ENCODE data around the gene ZNF827. TPM values are rescaled to one million over a fixed set of nuclear protein-coding genes. Genes with fewer than 3 reads are reported as not detected.

The ZNF827 gene
- total and polyA plus RNA-seq, 2 experiments from 2014 or later: 20.3 to 33.1 TPM

GRCh38 chr4:145772347-145772746 lies 166.3 kb downstream of the ZNF827 start:
- Histone ChIP-seq H3F3A (replicated peaks; ENCODE audit: low read depth) (no peaks in the 10 kb centered on the region), H3K4me1 (ENCODE audit: insufficient read depth) (no peaks in the 10 kb centered on the region), H3K4me3 (no peak overlapping the region), H3K27ac (ENCODE audit: low read depth) (peak overlapping the region; percentile 51; the same call in 1 of the 2 replicates), H4K20me1 (replicated peaks; ENCODE audit: insufficient read depth) (no peaks in the 10 kb centered on the region), H2AFZ (no peak overlapping the region), H3K79me2 (replicated peaks; ENCODE audit: insufficient read depth) (no peaks in the 10 kb centered on the region), H3K27me3 (ENCODE audit: insufficient read depth) (no peaks in the 10 kb centered on the region), H3K4me2 (no peak overlapping the region), H3K9me2 (ENCODE audit: insufficient read depth) (no peaks in the 10 kb centered on the region), H3K36me3 (ENCODE audit: insufficient read depth) (peaks cover 19% of the 10 kb centered on the region)
- Mint-ChIP-seq H3K4me3 (no peak overlapping the region), H3K4me1 (peaks cover 4% of the 10 kb centered on the region; the same call in 2 of the 3 replicates), H3K9me3 (no peaks in the 10 kb centered on the region), H3K27ac (no peak overlapping the region), H3K27me3 (ENCODE audit: insufficient read depth, low read depth, poor library complexity) (no peaks in the 10 kb centered on the region), H3K36me3 (ENCODE audit: low read depth) (peaks cover 44% of the 10 kb centered on the region)
- ATAC-seq: no peak
- TF ChIP-seq, protein P1, sequence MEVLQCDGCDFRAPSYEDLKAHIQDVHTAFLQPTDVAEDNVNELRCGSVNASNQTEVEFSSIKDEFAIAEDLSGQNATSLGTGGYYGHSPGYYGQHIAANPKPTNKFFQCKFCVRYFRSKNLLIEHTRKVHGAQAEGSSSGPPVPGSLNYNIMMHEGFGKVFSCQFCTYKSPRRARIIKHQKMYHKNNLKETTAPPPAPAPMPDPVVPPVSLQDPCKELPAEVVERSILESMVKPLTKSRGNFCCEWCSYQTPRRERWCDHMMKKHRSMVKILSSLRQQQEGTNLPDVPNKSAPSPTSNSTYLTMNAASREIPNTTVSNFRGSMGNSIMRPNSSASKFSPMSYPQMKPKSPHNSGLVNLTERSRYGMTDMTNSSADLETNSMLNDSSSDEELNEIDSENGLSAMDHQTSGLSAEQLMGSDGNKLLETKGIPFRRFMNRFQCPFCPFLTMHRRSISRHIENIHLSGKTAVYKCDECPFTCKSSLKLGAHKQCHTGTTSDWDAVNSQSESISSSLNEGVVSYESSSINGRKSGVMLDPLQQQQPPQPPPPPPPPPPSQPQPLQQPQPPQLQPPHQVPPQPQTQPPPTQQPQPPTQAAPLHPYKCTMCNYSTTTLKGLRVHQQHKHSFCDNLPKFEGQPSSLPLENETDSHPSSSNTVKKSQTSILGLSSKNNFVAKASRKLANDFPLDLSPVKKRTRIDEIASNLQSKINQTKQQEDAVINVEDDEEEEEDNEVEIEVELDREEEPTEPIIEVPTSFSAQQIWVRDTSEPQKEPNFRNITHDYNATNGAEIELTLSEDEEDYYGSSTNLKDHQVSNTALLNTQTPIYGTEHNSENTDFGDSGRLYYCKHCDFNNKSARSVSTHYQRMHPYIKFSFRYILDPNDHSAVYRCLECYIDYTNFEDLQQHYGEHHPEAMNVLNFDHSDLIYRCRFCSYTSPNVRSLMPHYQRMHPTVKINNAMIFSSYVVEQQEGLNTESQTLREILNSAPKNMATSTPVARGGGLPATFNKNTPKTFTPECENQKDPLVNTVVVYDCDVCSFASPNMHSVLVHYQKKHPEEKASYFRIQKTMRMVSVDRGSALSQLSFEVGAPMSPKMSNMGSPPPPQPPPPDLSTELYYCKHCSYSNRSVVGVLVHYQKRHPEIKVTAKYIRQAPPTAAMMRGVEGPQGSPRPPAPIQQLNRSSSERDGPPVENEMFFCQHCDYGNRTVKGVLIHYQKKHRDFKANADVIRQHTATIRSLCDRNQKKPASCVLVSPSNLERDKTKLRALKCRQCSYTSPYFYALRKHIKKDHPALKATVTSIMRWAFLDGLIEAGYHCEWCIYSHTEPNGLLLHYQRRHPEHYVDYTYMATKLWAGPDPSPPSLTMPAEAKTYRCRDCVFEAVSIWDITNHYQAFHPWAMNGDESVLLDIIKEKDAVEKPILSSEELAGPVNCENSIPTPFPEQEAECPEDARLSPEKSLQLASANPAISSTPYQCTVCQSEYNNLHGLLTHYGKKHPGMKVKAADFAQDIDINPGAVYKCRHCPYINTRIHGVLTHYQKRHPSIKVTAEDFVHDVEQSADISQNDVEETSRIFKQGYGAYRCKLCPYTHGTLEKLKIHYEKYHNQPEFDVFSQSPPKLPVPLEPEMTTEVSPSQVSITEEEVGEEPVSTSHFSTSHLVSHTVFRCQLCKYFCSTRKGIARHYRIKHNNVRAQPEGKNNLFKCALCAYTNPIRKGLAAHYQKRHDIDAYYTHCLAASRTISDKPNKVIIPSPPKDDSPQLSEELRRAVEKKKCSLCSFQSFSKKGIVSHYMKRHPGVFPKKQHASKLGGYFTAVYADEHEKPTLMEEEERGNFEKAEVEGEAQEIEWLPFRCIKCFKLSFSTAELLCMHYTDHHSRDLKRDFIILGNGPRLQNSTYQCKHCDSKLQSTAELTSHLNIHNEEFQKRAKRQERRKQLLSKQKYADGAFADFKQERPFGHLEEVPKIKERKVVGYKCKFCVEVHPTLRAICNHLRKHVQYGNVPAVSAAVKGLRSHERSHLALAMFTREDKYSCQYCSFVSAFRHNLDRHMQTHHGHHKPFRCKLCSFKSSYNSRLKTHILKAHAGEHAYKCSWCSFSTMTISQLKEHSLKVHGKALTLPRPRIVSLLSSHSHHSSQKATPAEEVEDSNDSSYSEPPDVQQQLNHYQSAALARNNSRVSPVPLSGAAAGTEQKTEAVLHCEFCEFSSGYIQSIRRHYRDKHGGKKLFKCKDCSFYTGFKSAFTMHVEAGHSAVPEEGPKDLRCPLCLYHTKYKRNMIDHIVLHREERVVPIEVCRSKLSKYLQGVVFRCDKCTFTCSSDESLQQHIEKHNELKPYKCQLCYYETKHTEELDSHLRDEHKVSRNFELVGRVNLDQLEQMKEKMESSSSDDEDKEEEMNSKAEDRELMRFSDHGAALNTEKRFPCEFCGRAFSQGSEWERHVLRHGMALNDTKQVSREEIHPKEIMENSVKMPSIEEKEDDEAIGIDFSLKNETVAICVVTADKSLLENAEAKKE (CRISPR knock-in tag; IDR thresholded peaks at IDR 0.05): no peak
- TF ChIP-seq, protein P2, sequence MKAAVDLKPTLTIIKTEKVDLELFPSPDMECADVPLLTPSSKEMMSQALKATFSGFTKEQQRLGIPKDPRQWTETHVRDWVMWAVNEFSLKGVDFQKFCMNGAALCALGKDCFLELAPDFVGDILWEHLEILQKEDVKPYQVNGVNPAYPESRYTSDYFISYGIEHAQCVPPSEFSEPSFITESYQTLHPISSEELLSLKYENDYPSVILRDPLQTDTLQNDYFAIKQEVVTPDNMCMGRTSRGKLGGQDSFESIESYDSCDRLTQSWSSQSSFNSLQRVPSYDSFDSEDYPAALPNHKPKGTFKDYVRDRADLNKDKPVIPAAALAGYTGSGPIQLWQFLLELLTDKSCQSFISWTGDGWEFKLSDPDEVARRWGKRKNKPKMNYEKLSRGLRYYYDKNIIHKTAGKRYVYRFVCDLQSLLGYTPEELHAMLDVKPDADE (IDR thresholded peaks at IDR 0.05): no peak
- TF ChIP-seq POLR2AphosphoS5 (IDR thresholded peaks at IDR 0.05; ENCODE audit: low read depth) (no peak), STAT1 (IDR thresholded peaks at IDR 0.05; ENCODE audit: unreplicated experiment) (no peak), ZNF331 (CRISPR knock-in tag; IDR thresholded peaks at IDR 0.05; ENCODE audit: low read depth) (no peak), EZH2phosphoT487 (IDR thresholded peaks at IDR 0.05; ENCODE audit: unreplicated experiment) (no peak), NANOG (IDR thresholded peaks at IDR 0.05; ENCODE audit: borderline replicate concordance) (no peak), ZNF114 (CRISPR knock-in tag; IDR thresholded peaks at IDR 0.05) (no peak), EZH2 (IDR thresholded peaks at IDR 0.05; ENCODE audit: low read depth, unreplicated experiment) (no peak), CREB1 (CRISPR knock-in tag; IDR thresholded peaks at IDR 0.05; ENCODE audit: low read depth) (no peak), JUNB (IDR thresholded peaks at IDR 0.05; ENCODE audit: unreplicated experiment) (no peak)
- TF ChIP-seq, protein P3, sequence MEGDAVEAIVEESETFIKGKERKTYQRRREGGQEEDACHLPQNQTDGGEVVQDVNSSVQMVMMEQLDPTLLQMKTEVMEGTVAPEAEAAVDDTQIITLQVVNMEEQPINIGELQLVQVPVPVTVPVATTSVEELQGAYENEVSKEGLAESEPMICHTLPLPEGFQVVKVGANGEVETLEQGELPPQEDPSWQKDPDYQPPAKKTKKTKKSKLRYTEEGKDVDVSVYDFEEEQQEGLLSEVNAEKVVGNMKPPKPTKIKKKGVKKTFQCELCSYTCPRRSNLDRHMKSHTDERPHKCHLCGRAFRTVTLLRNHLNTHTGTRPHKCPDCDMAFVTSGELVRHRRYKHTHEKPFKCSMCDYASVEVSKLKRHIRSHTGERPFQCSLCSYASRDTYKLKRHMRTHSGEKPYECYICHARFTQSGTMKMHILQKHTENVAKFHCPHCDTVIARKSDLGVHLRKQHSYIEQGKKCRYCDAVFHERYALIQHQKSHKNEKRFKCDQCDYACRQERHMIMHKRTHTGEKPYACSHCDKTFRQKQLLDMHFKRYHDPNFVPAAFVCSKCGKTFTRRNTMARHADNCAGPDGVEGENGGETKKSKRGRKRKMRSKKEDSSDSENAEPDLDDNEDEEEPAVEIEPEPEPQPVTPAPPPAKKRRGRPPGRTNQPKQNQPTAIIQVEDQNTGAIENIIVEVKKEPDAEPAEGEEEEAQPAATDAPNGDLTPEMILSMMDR (conservative IDR thresholded peaks at IDR 0.05; ENCODE audit: low read depth in 2 of 2): no peak
- TF ChIP-seq, protein P4, sequence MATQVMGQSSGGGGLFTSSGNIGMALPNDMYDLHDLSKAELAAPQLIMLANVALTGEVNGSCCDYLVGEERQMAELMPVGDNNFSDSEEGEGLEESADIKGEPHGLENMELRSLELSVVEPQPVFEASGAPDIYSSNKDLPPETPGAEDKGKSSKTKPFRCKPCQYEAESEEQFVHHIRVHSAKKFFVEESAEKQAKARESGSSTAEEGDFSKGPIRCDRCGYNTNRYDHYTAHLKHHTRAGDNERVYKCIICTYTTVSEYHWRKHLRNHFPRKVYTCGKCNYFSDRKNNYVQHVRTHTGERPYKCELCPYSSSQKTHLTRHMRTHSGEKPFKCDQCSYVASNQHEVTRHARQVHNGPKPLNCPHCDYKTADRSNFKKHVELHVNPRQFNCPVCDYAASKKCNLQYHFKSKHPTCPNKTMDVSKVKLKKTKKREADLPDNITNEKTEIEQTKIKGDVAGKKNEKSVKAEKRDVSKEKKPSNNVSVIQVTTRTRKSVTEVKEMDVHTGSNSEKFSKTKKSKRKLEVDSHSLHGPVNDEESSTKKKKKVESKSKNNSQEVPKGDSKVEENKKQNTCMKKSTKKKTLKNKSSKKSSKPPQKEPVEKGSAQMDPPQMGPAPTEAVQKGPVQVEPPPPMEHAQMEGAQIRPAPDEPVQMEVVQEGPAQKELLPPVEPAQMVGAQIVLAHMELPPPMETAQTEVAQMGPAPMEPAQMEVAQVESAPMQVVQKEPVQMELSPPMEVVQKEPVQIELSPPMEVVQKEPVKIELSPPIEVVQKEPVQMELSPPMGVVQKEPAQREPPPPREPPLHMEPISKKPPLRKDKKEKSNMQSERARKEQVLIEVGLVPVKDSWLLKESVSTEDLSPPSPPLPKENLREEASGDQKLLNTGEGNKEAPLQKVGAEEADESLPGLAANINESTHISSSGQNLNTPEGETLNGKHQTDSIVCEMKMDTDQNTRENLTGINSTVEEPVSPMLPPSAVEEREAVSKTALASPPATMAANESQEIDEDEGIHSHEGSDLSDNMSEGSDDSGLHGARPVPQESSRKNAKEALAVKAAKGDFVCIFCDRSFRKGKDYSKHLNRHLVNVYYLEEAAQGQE (IDR thresholded peaks at IDR 0.05; ENCODE audit: unreplicated experiment): no peak
- no peak for DNase-seq (ENCODE audit: low spot score)

Measured in GM23338 (cell line).